Fibroblast of mammary gland (primary cell): ENCODE data around the gene LARGE1.

ENCODE experiments used
- DNase-seq: peaks from one replicate; pipeline ENCODE4 v3.0.0-alpha.2; 2010; ENCODE audit warnings: low read depth
- H3K4me3 ChIP-seq: 2 replicates; pipeline ENCODE4 v1.5.1; 2011; ENCODE audit warnings: low read depth, mild to moderate bottlenecking, low read length, moderate library complexity; ENCODE audit not compliant: control insufficient read depth
- CTCF ChIP-seq: conservative IDR thresholded peaks from 2 replicates; pipeline ENCODE4 v1.5.1; 2011; ENCODE audit warnings: low read depth, low read length, inconsistent platforms; ENCODE audit not compliant: control insufficient read depth, insufficient read depth

Gene LARGE1

DNA sequence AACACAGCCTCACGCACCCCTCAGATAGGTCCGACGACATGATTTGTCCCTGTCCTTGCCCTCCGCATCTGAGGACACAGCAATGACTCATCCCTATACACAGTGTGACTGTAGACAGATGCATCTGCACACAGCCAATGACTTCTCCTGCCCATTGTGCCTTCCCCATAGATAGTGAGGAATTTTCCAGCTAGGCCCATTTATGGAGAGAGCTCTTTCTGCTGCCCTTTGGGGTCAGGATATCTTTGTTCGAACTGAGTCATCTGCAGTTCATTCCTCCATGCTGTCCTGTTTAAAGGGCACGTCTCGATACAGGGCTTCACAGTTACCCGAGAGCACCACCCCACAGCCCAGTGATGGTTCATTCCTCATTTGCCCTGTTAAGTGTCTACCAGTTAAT is 96.7 kb downstream of the LARGE1 start:
- TF ChIP-seq CTCF, result no peak
- H3K4me3 ChIP-seq, result no peak overlapping the region
- no peak for DNase-seq

DNA sequence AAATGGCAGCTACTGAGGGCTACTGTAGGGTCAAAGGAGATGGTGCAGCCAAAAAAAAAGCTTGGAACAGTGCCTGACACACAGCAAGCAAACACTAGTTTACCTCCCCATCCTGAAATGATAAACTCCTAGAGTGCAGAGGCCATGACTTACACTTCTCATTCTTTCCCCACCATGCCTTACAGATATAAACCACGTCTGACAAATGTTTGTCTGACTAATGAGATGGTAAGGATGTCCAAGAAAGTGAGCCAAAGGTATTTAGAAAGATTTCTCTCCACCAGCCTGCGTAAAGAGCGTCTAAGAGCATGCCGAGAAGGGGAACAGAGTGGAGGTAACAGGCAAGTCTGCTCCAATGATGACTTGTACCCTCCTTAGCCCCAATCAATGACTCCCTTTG is 99.0 kb downstream of the LARGE1 start:
- no peak overlapping the region for H3K4me3 ChIP-seq
- DNase-seq, result peak; percentile 28
- no peak for TF ChIP-seq CTCF

DNA sequence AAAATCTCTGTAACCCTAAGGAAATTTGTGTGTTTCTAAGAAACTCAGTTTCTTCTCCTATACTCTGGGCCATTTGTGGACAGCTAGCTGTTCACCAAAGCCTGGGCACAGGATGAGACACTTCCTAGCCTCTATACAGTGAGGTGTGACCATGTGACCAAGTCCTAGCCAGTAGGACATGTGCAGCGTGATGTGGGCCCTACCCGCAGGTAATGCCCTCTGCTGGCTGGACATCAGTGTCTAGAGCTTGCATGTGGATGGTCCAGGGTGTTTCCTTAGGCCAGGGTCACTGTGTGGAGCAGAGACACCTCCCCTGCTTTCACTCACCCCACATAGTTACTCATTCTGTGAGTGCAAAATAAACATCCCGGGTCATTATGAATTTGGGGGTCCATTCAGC is 100.5 kb downstream of the LARGE1 start:
- no peak for TF ChIP-seq CTCF
- no peak for DNase-seq
- no peak overlapping the region for H3K4me3 ChIP-seq

- DNase-seq, result no peak
- H3K4me3 ChIP-seq, result no peak overlapping the region
Observed at GRCh38 chr22:33817512-33818127, 102.7 kb downstream of the LARGE1 start.

DNA sequence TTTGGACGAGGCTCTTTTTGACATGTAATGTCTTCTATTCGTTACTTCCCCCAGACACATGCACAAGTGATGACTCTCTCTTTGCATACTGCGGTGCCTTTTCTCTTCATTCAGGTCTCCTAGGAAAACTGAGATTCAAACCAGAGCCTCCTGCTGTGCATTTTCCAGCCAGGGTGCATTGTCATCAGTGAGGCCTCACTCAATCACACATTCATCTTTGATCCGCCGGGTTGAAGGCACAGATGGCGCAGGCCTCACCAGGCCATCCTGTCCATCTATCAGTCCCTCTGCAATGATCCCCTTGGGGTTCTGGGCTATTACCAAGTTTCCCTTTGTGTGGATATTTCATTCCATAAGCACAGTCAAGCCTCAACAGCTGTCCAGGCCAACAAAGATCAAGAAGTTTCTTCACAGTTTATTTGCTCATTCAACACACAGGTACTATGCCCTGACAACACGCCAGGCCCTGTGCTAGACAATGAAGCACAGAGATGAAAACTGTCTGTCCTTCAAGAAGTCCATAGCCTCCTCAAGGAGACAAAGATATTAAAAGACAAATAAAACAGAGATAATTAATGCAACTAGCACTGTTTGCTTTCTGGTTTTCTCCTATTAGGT is 107.8 kb downstream of the LARGE1 start:
- no peak for TF ChIP-seq CTCF
- DNase-seq, result no peak
- H3K4me3 ChIP-seq, result no peak overlapping the region

More at GRCh38 chr22:33817512-33818127, 102.7 kb downstream of the LARGE1 start:
- TF ChIP-seq CTCF, result no peak

DNA sequence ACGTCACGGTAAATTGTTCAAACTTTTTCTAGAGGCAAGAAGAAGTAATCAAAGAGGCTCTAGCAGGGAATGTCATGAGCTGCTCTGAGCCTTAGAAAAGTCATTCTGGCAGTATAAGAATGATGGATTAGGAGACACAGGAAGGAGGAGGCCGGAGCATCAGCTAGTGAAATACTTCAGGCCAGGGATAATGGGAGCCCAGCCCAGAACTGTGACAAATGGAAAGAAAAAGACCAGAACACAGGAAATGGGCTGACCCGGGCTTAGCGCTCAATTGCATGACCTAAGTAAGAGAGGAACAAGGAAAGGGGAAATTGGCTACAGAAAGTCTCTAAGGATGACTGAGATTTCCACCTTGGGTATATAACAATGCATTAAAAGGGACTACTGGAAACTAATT is 108.6 kb downstream of the LARGE1 start:
- TF ChIP-seq CTCF, result no peak
- no peak overlapping the region for H3K4me3 ChIP-seq
- peak; percentile 76 for DNase-seq
